PC-9 (cell line): ENCODE results near the gene SLC35E3. TPM values are rescaled to one million over a fixed set of nuclear protein-coding genes. Genes with fewer than 3 reads are reported as not detected.

Experiments
- BruUV-seq: library from RNA; stranded (reverse); fragments of 400-500 nt; replicated peaks from 2 replicates; lab custom pipeline; 2021; lab: Mats Ljungman, UMichigan
- CTCF ChIA-PET: fragments of 300-600 bp; sonication (Branson Sonifier 250); formaldehyde crosslinking; loops from one replicate; lab custom pipeline; 2022; ENCODE audit warnings: antibody characterized with exemption; lab: Charles Lee
- POLR2A ChIA-PET: fragments of 300-600 bp; sonication (Branson Sonifier 250); formaldehyde crosslinking; loops from one replicate; lab custom pipeline; 2022; ENCODE audit warnings: antibody characterized with exemption; ENCODE audit not compliant: unreplicated experiment; lab: Charles Lee
- DNase-seq, 2 experiments: peaks; one replicate each; pipeline versions ENCODE4 v3.0.0 to v3.0.0-alpha.2; 2015 to 2022; ENCODE audit warnings: mixed read lengths in 1 of 2
- H2AFZ ChIP-seq: fragments of 200-600 bp; sonication (generic); 2 replicates; pipeline ENCODE4 v1.8.1; 2017; ENCODE audit warnings: antibody characterized with exemption
- H3F3A ChIP-seq: fragments of 200-600 bp; sonication (generic); 2 replicates; pipeline ENCODE4 v1.8.1; 2017; ENCODE audit warnings: antibody characterized with exemption, mild to moderate bottlenecking, low read depth; ENCODE audit not compliant: insufficient read depth
- H3K27ac ChIP-seq: fragments of 200-600 bp; sonication (generic); 2 replicates; pipeline ENCODE4 v1.6.1; 2016; ENCODE audit warnings: mixed run types
- H3K27me3 ChIP-seq: fragments of 200-600 bp; sonication (generic); 2 replicates; pipeline ENCODE4 v1.6.1; 2016; ENCODE audit warnings: low read depth, mixed run types; ENCODE audit not compliant: insufficient read depth
- H3K36me3 ChIP-seq: fragments of 200-600 bp; sonication (generic); 2 replicates; pipeline ENCODE4 v1.6.1; 2016; ENCODE audit warnings: low read depth, mixed run types
- H3K4me1 ChIP-seq: fragments of 200-600 bp; sonication (generic); replicated peaks from 2 replicates; pipeline ENCODE4 v1.6.1; 2016; ENCODE audit warnings: mixed run types; ENCODE audit not compliant: insufficient read depth
- H3K4me2 ChIP-seq: fragments of 200-600 bp; sonication (generic); 2 replicates; pipeline ENCODE4 v1.6.1; 2017; ENCODE audit warnings: mixed run types
- H3K4me3 ChIP-seq: fragments of 200-600 bp; sonication (generic); 2 replicates; pipeline ENCODE4 v1.6.1; 2016; ENCODE audit warnings: mixed run types
- H3K79me2 ChIP-seq: fragments of 200-600 bp; sonication (generic); 2 replicates; pipeline ENCODE4 v1.6.1; 2017; ENCODE audit warnings: low read depth, mixed run types
- H3K9me2 ChIP-seq: fragments of 200-600 bp; sonication (generic); 2 replicates; pipeline ENCODE4 v1.8.1; 2017; ENCODE audit warnings: mild to moderate bottlenecking; ENCODE audit not compliant: insufficient read depth
- H3K9me3 ChIP-seq: fragments of 200-600 bp; sonication (generic); 2 replicates; pipeline ENCODE4 v1.8.1; 2016; ENCODE audit warnings: low read depth; ENCODE audit not compliant: insufficient read depth
- H4K20me1 ChIP-seq: fragments of 200-600 bp; sonication (generic); 2 replicates; pipeline ENCODE4 v1.8.1; 2017; ENCODE audit not compliant: insufficient read depth
- CTCF ChIP-seq: fragments of 200-600 bp; sonication (generic); conservative IDR thresholded peaks from 2 replicates; pipeline ENCODE4 v1.6.1; 2017; ENCODE audit warnings: mixed run types, antibody characterized with exemption, mild to moderate bottlenecking, moderate library complexity
- EZH2 ChIP-seq: fragments of 200-600 bp; sonication (generic); IDR thresholded peaks from 2 replicates; pipeline ENCODE4 v1.8.0; 2017; ENCODE audit warnings: antibody characterized with exemption, low read depth
- intact Hi-C: fragments of 100-400 bp; cut with micrococcal nuclease; formaldehyde crosslinking; loops from one replicate; pipeline ENCODE4 v1.10.0; 2022; ENCODE audit not compliant: unreplicated experiment
- total RNA-seq: library from RNA; stranded (reverse); gene quantifications from 2 replicates; pipeline ENCODE4 v1.2.3, GENCODE V29; 2021

The SLC35E3 gene
- total RNA-seq, 1 experiment from 2014 or later: 10.7 TPM

GRCh38 chr12:68784015-68784414, 38.0 kb downstream of the SLC35E3 start:
- Histone ChIP-seq H3K27me3 (no peaks in the 10 kb centered on the region), H3K36me3 (no peaks in the 10 kb centered on the region), H3K9me2 (no peaks in the 10 kb centered on the region), H3K79me2 (no peaks in the 10 kb centered on the region), H3K4me2 (no peak overlapping the region), H3F3A (peaks cover 8% of the 10 kb centered on the region; the same call in 1 of the 2 replicates), H4K20me1 (no peaks in the 10 kb centered on the region), H3K9me3 (no peaks in the 10 kb centered on the region), H3K4me1 (peaks cover 9% of the 10 kb centered on the region), H2AFZ (no peak overlapping the region), H3K4me3 (no peak overlapping the region), H3K27ac (no peak overlapping the region)
- intact Hi-C loops: no loop called here
- ChIA-PET CTCF (no interaction called here), POLR2A (no interaction called here)
- no peak for DNase-seq
- BruUV-seq: no TSS peak
- TF ChIP-seq EZH2 (no peak), CTCF (no peak)

GRCh38 chr12:68785358-68785757, 39.4 kb downstream of the SLC35E3 start:
- Histone ChIP-seq H3K4me2 (no peak overlapping the region), H3F3A (peaks cover 8% of the 10 kb centered on the region; the same call in 1 of the 2 replicates), H3K9me2 (no peaks in the 10 kb centered on the region), H3K27me3 (no peaks in the 10 kb centered on the region), H3K4me1 (peaks cover 9% of the 10 kb centered on the region), H3K4me3 (no peak overlapping the region), H4K20me1 (no peaks in the 10 kb centered on the region), H2AFZ (no peak overlapping the region), H3K79me2 (no peaks in the 10 kb centered on the region), H3K36me3 (no peaks in the 10 kb centered on the region), H3K9me3 (no peaks in the 10 kb centered on the region), H3K27ac (no peak overlapping the region)
- intact Hi-C loops: no loop called here
- BruUV-seq: no TSS peak
- TF ChIP-seq EZH2: no peak
- TF ChIP-seq CTCF: no peak
- DNase-seq: no peak
- CTCF ChIA-PET: no interaction called here
- POLR2A ChIA-PET: no interaction called here

- POLR2A ChIA-PET: no interaction called here
- CTCF ChIA-PET: no interaction called here
- TF ChIP-seq CTCF (no peak), EZH2 (no peak)
These were observed 39.8 kb downstream of the SLC35E3 start for GRCh38 chr12:68785823-68786222.

More at GRCh38 chr12:68785823-68786222, 39.8 kb downstream of the SLC35E3 start:
- no peak overlapping the region for H3K4me3 ChIP-seq
- no peaks in the 10 kb centered on the region for H4K20me1 ChIP-seq
- no peak for DNase-seq
- H2AFZ ChIP-seq: no peak overlapping the region
- no TSS peak for BruUV-seq
- H3K9me3 ChIP-seq: no peaks in the 10 kb centered on the region
- no peaks in the 10 kb centered on the region for H3K9me2 ChIP-seq
- H3K27me3 ChIP-seq: no peaks in the 10 kb centered on the region
- no peaks in the 10 kb centered on the region for H3K36me3 ChIP-seq
- H3K27ac ChIP-seq: no peak overlapping the region
- peaks cover 8% of the 10 kb centered on the region; the same call in 1 of the 2 replicates for H3F3A ChIP-seq
- H3K4me2 ChIP-seq: no peak overlapping the region
- H3K79me2 ChIP-seq: no peaks in the 10 kb centered on the region
- intact Hi-C loops: no loop called here
- H3K4me1 ChIP-seq: peaks cover 9% of the 10 kb centered on the region
